Endodermal cell (in vitro differentiated cells): Measurements from ENCODE around the gene ZWILCH. TPM values are rescaled to one million over a fixed set of nuclear protein-coding genes. Genes with fewer than 3 reads are reported as not detected.

ENCODE experiments used
- DNase-seq: peaks from one replicate; pipeline ENCODE4 v3.0.0-alpha.2; 2017
- H3K27ac ChIP-seq: 2 replicates; pipeline ENCODE4 v1.5.1; 2013; ENCODE audit warnings: mild to moderate bottlenecking, low read depth, low read length, moderate library complexity
- H3K27me3 ChIP-seq: 2 replicates; pipeline ENCODE4 v1.6.1; 2013; ENCODE audit warnings: mild to moderate bottlenecking, low read length, moderate library complexity; ENCODE audit not compliant: insufficient read depth, control insufficient read depth, poor library complexity, severe bottlenecking
- H3K36me3 ChIP-seq: 2 replicates; pipeline ENCODE4 v1.7.0; 2013; ENCODE audit warnings: mild to moderate bottlenecking, low read length, moderate library complexity; ENCODE audit not compliant: control insufficient read depth, insufficient read depth
- H3K4me1 ChIP-seq: one replicate; pipeline ENCODE4 v1.7.0; 2013; ENCODE audit warnings: low read length; ENCODE audit not compliant: control insufficient read depth, insufficient read depth
- H3K4me3 ChIP-seq: 2 replicates; pipeline ENCODE4 v1.5.1; 2013; ENCODE audit warnings: mild to moderate bottlenecking, low read length, moderate library complexity
- H3K9ac ChIP-seq: 2 replicates; pipeline ENCODE4 v1.6.1; 2013; ENCODE audit warnings: mild to moderate bottlenecking, low read length, moderate library complexity; ENCODE audit not compliant: poor library complexity, severe bottlenecking; ENCODE audit errors: extremely low read depth
- H3K9me3 ChIP-seq: 2 replicates; pipeline ENCODE4 v1.6.1; 2013; ENCODE audit warnings: mild to moderate bottlenecking, low read length, moderate library complexity; ENCODE audit not compliant: control insufficient read depth
- H3K27ac Mint-ChIP-seq: 2 replicates; pipeline ENCODE4 v1.8.0; 2020; ENCODE audit warnings: mixed read lengths
- H3K27me3 Mint-ChIP-seq: 2 replicates; pipeline ENCODE4 v1.8.0; 2021; ENCODE audit warnings: mild to moderate bottlenecking, mixed read lengths; ENCODE audit not compliant: insufficient read depth
- H3K36me3 Mint-ChIP-seq: 2 replicates; pipeline ENCODE4 v1.8.0; 2020; ENCODE audit warnings: low read depth, mixed read lengths
- H3K4me1 Mint-ChIP-seq: 2 replicates; pipeline ENCODE4 v1.8.0; 2020; ENCODE audit warnings: mixed read lengths
- H3K4me3 Mint-ChIP-seq: 2 replicates; pipeline ENCODE4 v1.8.0; 2020; ENCODE audit warnings: mild to moderate bottlenecking, moderate library complexity, mixed read lengths
- H3K9me3 Mint-ChIP-seq: 2 replicates; pipeline ENCODE4 v1.8.0; 2020; ENCODE audit warnings: mild to moderate bottlenecking, mixed read lengths
- WGBS, 2 experiments: methylation state at CpG; one replicate each; pipeline versions ENCODE4 v1.1.5 to v1.1.7; 2013; ENCODE audit warnings: missing lambda C conversion rate in 2 of 2, mixed read lengths in 1 of 2; ENCODE audit not compliant: insufficient coverage in 1 of 2, insufficient read length in 1 of 2; 5-methylcytosine and 5-hydroxymethylcytosine counted together
- total RNA-seq, 2 donors: library from RNA; stranded (reverse); fragmentation: NEBNext Ultra II Directional in 1 of 2; extraction: Animal tissue kit (Norgen Biotek cat#: 25700) in 1 of 2; gene quantifications; 2 replicates in 1 of 2; 3 replicates in 1 of 2; pipeline ENCODE4 v1.2.1, GENCODE V29; 2021
- TF ChIP-seq, protein P1 (sequence below): fragments of 200-600 bp; sonication (generic); conservative IDR thresholded peaks from 2 replicates; pipeline ENCODE4 v1.5.0; 2021; ENCODE audit warnings: antibody characterized with exemption, mild to moderate bottlenecking

ZWILCH gene
- total RNA-seq, 2 donors from 2014 or later = 37.3 to 44.2 TPM

DNA sequence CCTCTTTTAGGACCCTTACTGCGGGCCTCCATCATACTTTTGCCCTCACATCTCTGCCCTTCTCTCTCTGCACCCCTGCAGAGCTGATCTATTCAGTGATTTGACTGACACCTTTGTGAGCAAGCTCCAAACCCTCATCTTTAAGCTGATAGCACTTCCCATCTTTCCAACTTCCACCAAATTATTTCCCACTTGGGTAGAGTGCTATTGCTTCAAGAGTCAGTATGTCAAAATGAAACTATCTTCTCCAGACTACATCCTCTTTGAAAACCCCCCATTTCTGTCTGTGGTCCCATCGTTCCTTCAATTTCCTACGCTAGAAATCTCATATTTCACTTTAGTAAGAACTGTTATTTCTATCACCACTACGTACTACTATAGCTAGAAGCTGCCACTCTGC is 19.7 kb downstream of the ZWILCH start:
- peaks cover 73% of the 10 kb centered on the region for H3K36me3 ChIP-seq
- no peaks in the 10 kb centered on the region for H3K4me1 ChIP-seq
- DNase-seq = no peak
- TF ChIP-seq, protein P1, sequence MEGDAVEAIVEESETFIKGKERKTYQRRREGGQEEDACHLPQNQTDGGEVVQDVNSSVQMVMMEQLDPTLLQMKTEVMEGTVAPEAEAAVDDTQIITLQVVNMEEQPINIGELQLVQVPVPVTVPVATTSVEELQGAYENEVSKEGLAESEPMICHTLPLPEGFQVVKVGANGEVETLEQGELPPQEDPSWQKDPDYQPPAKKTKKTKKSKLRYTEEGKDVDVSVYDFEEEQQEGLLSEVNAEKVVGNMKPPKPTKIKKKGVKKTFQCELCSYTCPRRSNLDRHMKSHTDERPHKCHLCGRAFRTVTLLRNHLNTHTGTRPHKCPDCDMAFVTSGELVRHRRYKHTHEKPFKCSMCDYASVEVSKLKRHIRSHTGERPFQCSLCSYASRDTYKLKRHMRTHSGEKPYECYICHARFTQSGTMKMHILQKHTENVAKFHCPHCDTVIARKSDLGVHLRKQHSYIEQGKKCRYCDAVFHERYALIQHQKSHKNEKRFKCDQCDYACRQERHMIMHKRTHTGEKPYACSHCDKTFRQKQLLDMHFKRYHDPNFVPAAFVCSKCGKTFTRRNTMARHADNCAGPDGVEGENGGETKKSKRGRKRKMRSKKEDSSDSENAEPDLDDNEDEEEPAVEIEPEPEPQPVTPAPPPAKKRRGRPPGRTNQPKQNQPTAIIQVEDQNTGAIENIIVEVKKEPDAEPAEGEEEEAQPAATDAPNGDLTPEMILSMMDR = no peak
- Mint-ChIP-seq H3K4me3 (no peak overlapping the region), H3K4me1 (no peaks in the 10 kb centered on the region), H3K27ac (no peak overlapping the region), H3K27me3 (no peaks in the 10 kb centered on the region), H3K36me3 (peaks cover 42% of the 10 kb centered on the region), H3K9me3 (no peaks in the 10 kb centered on the region)
- no peak overlapping the region for H3K27ac ChIP-seq
- H3K9me3 ChIP-seq = no peaks in the 10 kb centered on the region
- no peak overlapping the region for H3K4me3 ChIP-seq
- no peak overlapping the region for H3K9ac ChIP-seq
- 80 to 95% methylated on average over 1 to 4 of the region's 4 CpGs for WGBS, 2 experiments
- H3K27me3 ChIP-seq = no peaks in the 10 kb centered on the region

DNA sequence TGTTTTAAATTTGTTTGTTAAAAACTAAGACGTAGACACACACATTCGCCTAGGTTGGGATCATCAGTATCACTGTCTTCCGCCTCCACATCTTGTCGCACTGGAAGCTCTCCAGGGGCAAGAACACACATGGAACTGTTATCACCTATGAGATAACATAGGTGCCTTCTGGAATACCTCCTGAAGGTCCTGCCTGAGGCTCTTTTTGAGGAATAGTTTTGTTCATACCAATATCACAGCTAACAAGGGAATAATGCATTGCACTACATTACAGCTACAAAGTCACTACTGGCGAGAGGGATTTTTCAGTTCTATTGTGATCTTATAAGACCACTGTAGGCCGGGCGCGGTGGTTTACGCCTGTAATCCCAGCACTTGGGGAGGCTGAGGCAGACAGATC is 29.9 kb downstream of the ZWILCH start:
- H3K27me3 ChIP-seq = no peaks in the 10 kb centered on the region
- H3K27ac Mint-ChIP-seq = no peak overlapping the region
- H3K36me3 Mint-ChIP-seq = peaks cover 48% of the 10 kb centered on the region
- TF ChIP-seq, protein P1 = no peak
- no peak overlapping the region for H3K9ac ChIP-seq
- H3K9me3 Mint-ChIP-seq = no peaks in the 10 kb centered on the region
- H3K4me1 Mint-ChIP-seq = no peaks in the 10 kb centered on the region
- 91 to 93% methylated on average over 9 of the region's 9 CpGs for WGBS, 2 experiments
- DNase-seq = no peak
- no peaks in the 10 kb centered on the region for H3K27me3 Mint-ChIP-seq
- H3K9me3 ChIP-seq = no peaks in the 10 kb centered on the region
- no peaks in the 10 kb centered on the region for H3K4me1 ChIP-seq
- no peak overlapping the region for H3K4me3 Mint-ChIP-seq
- no peak overlapping the region for H3K27ac ChIP-seq
- peaks cover 73% of the 10 kb centered on the region for H3K36me3 ChIP-seq
- H3K4me3 ChIP-seq = no peak overlapping the region

DNA sequence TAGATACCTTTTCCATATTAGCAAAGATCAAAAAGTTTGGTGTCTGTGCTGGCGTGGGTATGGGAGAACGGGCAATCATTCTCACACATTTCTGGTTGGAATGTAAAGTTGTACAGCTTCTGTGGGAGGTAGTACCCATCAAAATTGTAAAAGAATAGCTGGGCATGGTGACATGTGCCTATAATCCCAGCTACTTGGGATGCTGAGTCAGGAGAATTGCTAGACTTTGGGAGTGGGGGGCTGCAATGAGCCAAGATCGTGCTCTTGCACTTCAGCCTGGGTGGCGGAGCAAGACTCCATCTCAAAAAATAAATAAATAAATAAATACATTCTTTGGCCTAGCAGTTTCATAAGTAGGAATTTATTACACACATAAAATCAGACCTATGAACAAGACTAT is 37.8 kb downstream of the ZWILCH start:
- Mint-ChIP-seq H3K27ac (no peak overlapping the region), H3K9me3 (no peaks in the 10 kb centered on the region), H3K27me3 (no peaks in the 10 kb centered on the region), H3K36me3 (peaks cover 54% of the 10 kb centered on the region), H3K4me3 (no peak overlapping the region), H3K4me1 (no peaks in the 10 kb centered on the region)
- 100% methylated on average over 1 to 2 of the region's 4 CpGs for WGBS, 2 experiments
- H3K9ac ChIP-seq = no peak overlapping the region
- H3K4me1 ChIP-seq = no peaks in the 10 kb centered on the region
- no peak overlapping the region for H3K27ac ChIP-seq
- no peak overlapping the region for H3K4me3 ChIP-seq
- H3K36me3 ChIP-seq = peaks cover 56% of the 10 kb centered on the region
- DNase-seq = no peak
- TF ChIP-seq, protein P1 = no peak
- no peaks in the 10 kb centered on the region for H3K27me3 ChIP-seq
- no peaks in the 10 kb centered on the region for H3K9me3 ChIP-seq
